Endothelial cell of umbilical vein (primary cell): ENCODE data around the gene TET1.

ENCODE experiments used
- EZH2 ChIP-seq: IDR thresholded peaks from 2 replicates; pipeline ENCODE4 v1.6.1; 2012; ENCODE audit warnings: borderline replicate concordance, low read depth, mild to moderate bottlenecking, moderate library complexity, low read length, inconsistent platforms; ENCODE audit not compliant: severe bottlenecking
- FOS ChIP-seq: IDR thresholded peaks from 2 replicates; pipeline ENCODE4 v1.6.1; 2011; ENCODE audit warnings: mild to moderate bottlenecking, low read length, moderate library complexity, borderline replicate concordance; ENCODE audit not compliant: insufficient read depth
- GATA2 ChIP-seq: IDR thresholded peaks from 2 replicates; pipeline ENCODE4 v1.7.0; 2011; ENCODE audit warnings: low read depth, mild to moderate bottlenecking, moderate library complexity, mixed read lengths, low read length; ENCODE audit not compliant: insufficient read length, insufficient read depth
- POLR2A ChIP-seq: IDR thresholded peaks from 2 replicates; pipeline ENCODE4 v1.6.1; 2012; ENCODE audit warnings: low read depth, mild to moderate bottlenecking, control low read depth, low read length
- POLR2AphosphoS5 ChIP-seq: IDR thresholded peaks from 2 replicates; pipeline ENCODE4 v1.6.1; 2012; ENCODE audit warnings: low read depth, mild to moderate bottlenecking, control low read depth, low read length, moderate library complexity; ENCODE audit not compliant: insufficient read depth
- TF ChIP-seq, protein P1 (sequence below), 2 donors: IDR thresholded peaks; 1 replicate in 1 of 2; 2 replicates in 1 of 2; pipeline ENCODE4 v1.5.1; 2011; ENCODE audit warnings: low read length in 2 of 2, mild to moderate bottlenecking in 2 of 2, moderate library complexity in 2 of 2, control low read depth in 1 of 2, inconsistent platforms in 1 of 2, low read depth in 1 of 2; ENCODE audit not compliant: insufficient read depth in 1 of 2; ENCODE audit errors: extremely low read depth in 1 of 2

DNA sequence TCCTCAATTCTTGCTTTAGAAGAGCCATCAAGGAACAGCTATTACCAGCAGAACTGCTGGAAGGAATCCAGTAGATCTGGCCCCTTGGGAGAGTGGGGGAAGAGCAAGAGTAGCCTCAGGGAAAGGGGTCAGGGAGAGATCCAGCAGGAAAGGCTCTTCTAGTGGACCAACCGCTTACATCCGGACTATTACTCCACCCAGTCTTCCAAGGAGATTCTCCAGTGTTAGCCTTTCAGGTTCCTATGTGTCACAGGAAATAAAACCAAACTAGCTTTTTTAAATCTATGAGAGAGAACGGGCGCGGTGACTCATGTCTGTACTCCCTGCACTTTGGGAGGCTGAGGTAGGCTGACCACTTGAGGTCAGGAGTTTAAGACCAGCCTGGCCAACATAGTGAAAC is 34.3 kb downstream of the TET1 start:
- TF ChIP-seq, protein P1, sequence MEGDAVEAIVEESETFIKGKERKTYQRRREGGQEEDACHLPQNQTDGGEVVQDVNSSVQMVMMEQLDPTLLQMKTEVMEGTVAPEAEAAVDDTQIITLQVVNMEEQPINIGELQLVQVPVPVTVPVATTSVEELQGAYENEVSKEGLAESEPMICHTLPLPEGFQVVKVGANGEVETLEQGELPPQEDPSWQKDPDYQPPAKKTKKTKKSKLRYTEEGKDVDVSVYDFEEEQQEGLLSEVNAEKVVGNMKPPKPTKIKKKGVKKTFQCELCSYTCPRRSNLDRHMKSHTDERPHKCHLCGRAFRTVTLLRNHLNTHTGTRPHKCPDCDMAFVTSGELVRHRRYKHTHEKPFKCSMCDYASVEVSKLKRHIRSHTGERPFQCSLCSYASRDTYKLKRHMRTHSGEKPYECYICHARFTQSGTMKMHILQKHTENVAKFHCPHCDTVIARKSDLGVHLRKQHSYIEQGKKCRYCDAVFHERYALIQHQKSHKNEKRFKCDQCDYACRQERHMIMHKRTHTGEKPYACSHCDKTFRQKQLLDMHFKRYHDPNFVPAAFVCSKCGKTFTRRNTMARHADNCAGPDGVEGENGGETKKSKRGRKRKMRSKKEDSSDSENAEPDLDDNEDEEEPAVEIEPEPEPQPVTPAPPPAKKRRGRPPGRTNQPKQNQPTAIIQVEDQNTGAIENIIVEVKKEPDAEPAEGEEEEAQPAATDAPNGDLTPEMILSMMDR (IDR thresholded peaks at IDR 0.05; ENCODE audit: extremely low read depth in 1 of 2, insufficient read depth in 1 of 2, low read depth in 1 of 2, low read length in 2 of 2), result no peak
- TF ChIP-seq POLR2A, result no peak
- TF ChIP-seq GATA2, result no peak
- no peak for TF ChIP-seq FOS
- no peak for TF ChIP-seq POLR2AphosphoS5
- no peak for TF ChIP-seq EZH2
